GM21367 (cell line): Measurements from ENCODE around the gene SIGLEC12.

Source experiments
- ATAC-seq: cut with Tn5 transposase; IDR thresholded peaks from one replicate; pipeline ENCODE4 v1.9.1; 2021; ENCODE audit not compliant: unreplicated experiment

Gene SIGLEC12

GRCh38 chr19:51501594-51502263 is at the start of gene SIGLEC12:
Gene SIGLEC12 (minus strand): TSS chr19:51501800. CDS start chr19:51501733, 67 bp downstream.
- ATAC-seq = no peak

DNA sequence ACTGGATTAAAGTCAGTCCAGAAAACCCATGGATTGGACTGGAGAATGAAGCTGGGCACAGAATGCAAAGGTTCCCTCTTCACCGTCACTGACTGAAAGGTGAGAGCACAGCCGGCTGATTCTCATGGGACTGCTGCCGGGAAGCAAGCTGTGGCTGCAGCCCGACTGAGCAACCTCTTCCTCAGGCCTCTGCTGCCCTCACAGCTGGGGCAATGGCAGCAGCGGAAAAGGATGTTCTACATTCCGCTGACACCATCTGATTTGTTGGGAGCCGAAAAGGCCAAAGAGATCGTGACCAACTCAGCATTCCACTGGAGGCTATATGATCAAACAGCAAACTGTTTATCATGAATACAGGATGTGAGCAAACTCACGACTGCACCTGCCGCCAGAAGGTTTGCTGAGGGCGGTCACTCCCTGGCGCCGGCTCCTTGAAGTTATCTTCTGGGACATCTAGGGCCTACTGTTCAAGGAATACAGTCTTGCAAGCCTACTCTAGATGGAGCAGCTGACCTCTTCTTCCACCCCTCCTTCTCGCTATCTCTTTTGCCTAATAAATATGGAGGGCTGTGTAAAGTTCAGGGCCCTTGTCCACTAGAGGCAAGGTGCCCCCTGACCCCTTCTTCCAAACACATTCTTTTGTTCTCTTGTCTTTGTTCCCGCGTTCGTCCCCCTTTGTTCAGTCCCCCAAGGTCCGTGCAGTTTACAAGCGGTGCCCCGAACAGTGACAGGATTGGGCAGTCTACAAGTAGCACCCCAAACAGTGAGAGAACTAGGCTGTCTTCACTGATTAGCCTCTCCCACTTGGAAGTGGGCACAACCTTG is 49.5 kb upstream of the SIGLEC12 start:
- ATAC-seq = no peak

DNA sequence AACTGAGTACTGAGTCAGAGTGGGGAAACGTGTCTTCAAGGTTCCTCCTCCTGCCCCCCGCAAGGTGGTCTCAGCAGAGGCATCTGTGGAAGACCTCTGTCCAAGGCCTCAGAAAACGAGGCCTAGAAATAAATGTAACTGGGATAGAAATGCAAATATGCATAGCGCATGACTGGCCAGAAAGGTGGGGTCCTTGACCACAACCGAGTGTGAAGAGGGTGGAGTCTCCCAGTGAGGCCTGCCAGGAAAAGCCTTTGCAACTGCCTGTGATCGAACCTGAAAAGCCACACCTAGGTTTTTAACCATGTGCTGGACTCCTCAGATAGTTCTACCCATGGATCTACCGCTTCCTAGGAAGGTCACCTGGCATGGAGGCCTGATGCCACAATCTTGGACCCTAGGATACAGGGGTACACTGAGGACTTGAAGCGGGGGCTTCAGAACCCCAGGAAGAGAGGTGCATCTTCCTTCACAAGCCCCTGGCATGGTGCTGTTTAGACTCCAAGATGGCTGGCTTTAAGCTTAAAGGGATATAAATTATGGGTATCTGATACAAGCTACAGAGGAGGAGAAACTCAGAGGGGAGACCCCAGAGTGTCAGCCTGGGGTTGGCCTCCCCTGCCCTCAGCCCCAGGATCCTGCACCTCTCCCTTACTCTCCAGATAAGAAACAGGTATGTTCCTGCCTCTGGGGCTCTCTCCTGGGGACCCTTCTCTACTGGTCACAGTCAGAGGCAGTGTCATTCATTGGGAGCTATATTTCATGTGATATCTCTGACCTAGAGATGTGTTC is 48.1 kb upstream of the SIGLEC12 start:
- no peak for ATAC-seq

DNA sequence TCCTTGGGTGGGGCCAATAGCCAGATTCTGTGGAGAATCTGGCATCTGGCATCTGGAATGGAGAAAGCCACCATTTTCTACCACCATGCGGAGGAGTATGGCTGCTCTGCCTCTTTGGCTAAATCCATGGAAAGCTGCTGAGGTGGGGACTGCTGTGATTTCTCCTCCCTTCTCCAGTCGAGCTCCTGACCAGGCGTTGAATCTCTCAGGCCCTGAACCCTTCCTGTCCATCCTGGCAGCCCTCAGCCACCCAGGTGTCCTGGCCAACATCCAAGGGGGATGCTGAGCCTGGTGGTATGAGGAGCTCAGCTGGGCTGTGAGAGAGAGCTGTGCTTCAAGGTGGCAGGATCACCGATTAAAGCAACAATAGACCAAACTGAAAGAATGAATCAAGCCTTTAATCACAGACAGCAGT is 47.3 kb upstream of the SIGLEC12 start:
- no peak for ATAC-seq

GRCh38 chr19:51548213-51548651 is 46.6 kb upstream of the SIGLEC12 start:
- ATAC-seq = no peak

- ATAC-seq = no peak
Measured at GRCh38 chr19:51547397-51548212, 46.0 kb upstream of the SIGLEC12 start.

GRCh38 chr19:51546650-51547396 is 45.2 kb upstream of the SIGLEC12 start:
- ATAC-seq = no peak

DNA sequence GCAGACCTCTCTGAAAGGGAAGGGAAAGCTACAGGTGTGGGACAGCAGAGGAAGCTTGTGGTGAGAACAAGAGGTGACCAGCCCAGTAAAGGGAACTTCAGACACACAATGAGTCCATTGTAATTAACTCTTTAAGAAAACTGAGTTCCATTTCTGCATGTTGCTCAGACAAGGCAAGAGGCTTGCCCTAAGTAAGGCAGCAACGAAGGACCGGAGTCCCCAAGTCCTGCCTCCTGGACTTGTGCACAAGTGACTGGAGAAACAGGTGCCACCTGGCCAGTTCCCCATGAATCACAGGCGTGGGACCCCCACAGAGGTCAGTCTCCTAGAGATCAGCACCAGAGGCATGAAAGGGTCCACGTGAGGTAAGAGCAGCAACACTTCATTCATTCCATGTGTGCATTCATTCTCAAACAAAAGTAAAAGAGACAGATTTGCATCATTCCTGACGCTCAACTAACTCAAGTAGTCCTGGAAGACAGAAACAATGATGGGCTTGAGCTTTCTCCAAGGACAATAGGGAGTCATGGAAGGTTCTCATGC is 44.6 kb upstream of the SIGLEC12 start:
- no peak for ATAC-seq

DNA sequence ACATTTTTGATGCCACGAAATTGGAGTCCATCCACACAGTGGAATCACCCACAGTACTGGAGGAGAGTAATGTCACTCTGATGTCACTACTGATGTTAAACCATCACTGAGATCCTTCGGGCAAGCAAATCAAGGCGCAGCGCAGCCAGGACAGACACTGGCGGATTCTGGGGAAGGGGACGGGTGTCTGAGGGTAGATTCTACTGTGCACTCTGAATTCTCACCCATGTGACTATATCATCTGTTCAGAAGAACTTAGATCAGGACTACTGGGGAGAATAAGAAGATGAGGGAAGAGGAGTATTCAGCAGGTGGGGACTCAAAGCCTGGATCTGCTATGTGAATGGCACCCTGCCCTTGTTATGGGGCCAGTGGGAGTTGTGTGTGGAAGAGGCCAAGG is 42.4 kb upstream of the SIGLEC12 start:
- ATAC-seq = no peak

GRCh38 chr19:51542699-51543098 is 41.1 kb upstream of the SIGLEC12 start:
- no peak for ATAC-seq

DNA sequence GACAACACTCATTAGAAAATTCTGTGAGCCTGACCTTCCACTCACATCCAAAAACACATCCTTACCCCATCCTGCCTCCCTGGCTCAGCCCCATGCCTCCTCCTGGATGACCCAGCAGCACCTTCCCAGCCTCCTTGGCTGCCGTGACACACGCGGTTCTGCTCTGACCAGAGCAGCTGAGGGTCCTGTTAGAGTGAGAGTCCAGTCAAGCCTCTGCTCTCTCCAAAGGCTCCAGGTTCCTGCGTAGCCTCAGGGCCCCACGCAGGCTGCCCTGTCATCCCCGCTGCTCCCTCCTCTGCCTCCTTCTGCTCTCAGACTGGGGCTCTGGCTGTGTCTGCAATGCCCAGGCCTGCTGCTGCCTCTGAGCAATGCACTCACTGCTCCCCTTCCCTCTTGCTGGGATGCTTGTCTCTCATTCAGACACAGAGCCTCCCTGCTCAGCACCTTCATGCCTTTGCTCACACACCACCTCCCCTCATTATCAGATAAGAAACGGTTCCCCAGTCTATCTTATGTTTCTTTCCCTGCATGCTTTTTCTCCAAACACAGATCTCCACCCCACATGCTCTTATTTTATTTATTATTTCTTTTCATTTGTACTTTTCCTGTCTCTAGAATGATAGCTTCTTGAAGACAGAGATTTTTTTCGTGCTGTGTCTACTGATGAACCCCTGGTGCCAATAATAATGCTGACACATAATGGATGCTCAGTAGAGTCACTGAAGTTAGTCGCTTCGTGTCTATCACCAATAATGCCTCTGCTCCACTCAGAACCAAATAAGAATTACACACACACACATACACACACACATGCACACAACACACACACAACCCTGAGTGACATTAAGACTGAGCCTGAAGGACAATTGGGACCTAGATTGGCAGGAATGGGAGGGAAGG is 40.1 kb upstream of the SIGLEC12 start:
- no peak for ATAC-seq

GRCh38 chr19:51539821-51540366 is 38.3 kb upstream of the SIGLEC12 start:
- ATAC-seq = no peak

GRCh38 chr19:51535535-51535934 is 33.9 kb upstream of the SIGLEC12 start:
- ATAC-seq = no peak

GRCh38 chr19:51531349-51532315 is 30.0 kb upstream of the SIGLEC12 start, which contains the start of gene SIGLEC6:
Gene SIGLEC6 (minus strand): TSS chr19:51531670. CDS start chr19:51531648, 22 bp downstream.
- peak; percentile 73 for ATAC-seq

DNA sequence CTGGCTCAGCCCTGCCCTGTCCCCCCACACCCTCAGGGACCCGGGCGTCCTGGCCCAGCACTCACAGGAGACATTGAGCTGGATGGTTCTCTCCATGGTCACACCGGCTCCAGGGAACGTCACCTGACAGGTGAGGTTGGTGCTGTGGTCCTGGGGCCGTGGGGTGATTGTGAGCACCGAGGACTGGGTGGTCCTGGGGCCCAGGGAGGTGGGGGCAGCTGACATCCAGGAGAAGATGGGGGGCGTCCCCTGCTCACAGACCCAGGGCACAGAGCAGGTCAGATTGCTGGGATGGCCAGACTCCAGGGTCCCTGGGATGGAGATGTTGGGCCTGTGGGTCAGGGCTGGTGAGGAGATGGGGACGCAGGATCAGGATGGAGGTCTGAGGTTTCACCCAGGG is 29.0 kb upstream of the SIGLEC12 start:
- ATAC-seq = no peak

DNA sequence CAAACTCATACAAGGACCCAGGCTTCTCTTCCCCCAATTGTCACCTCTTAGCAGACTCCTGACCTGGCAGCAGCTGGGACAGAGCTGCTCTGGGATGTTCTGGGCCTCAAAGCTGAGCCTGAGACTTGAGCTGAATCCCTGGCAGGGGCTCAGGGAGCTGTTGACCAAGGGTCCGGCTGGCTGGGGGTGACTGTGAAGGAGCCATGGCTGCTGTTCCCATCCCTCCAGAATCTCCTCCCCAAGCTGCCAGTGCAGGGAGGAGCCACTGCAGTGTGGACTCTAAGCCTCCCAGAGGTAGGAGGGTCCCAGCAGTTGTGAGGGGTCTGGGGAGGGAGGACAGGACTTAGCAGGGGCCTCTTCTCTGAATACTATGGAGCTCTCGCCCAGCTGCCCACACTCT is 27.7 kb upstream of the SIGLEC12 start:
- ATAC-seq = no peak

- ATAC-seq = no peak
Measured at GRCh38 chr19:51525651-51526050, 24.1 kb upstream of the SIGLEC12 start.
